Esophagus squamous epithelium (tissue), 5 donors: ENCODE results near the gene AKT2. TPM values are rescaled to one million over a fixed set of nuclear protein-coding genes. Genes with fewer than 3 reads are reported as not detected.

Source experiments
- DNase-seq: peaks from one replicate; lab custom pipeline; 2025; lab: John Stamatoyannopoulos, UW
- H3K27ac ChIP-seq, 4 donors: fragments of 200-600 bp; sonication (generic); one replicate each; pipeline ENCODE4 v1.5.1; 2016 to 2019; ENCODE audit warnings: mild to moderate bottlenecking in 1 of 4
- H3K27me3 ChIP-seq, 4 donors: fragments of 200-600 bp; sonication (generic); 1 replicate in 3 of 4; 2 replicates in 1 of 4; pipeline versions ENCODE4 v1.5.1 to v1.6.0; 2017 to 2021; ENCODE audit warnings: antibody characterized with exemption in 1 of 4
- H3K36me3 ChIP-seq, 3 donors: fragments of 200-600 bp; sonication (generic); one replicate each; pipeline ENCODE4 v1.5.1; 2016 to 2019
- H3K4me1 ChIP-seq, 3 donors: fragments of 200-600 bp; sonication (generic); one replicate each; pipeline ENCODE4 v1.5.1; 2017 to 2019
- H3K4me3 ChIP-seq, 4 donors: fragments of 200-600 bp; sonication (generic); 1 replicate in 3 of 4; 2 replicates in 1 of 4; pipeline ENCODE4 v1.5.1; 2016 to 2019; ENCODE audit warnings: mild to moderate bottlenecking in 2 of 4, moderate library complexity in 1 of 4
- H3K9me3 ChIP-seq, 3 donors: fragments of 200-600 bp; sonication (generic); one replicate each; pipeline ENCODE4 v1.5.1; 2016 to 2019
- CTCF ChIP-seq, 6 experiments: fragments of 450-650 bp in 4 of 6; fragments of 200-600 bp in 2 of 6; sonication (generic) in 2 of 6; IDR thresholded peaks; one replicate each; pipeline ENCODE4 v1.5.1; 2016 to 2019; ENCODE audit warnings: antibody characterized with exemption in 6 of 6, mild to moderate bottlenecking in 4 of 6, moderate library complexity in 4 of 6
- POLR2A ChIP-seq, 4 donors: fragments of 450-650 bp; IDR thresholded peaks; one replicate each; pipeline ENCODE4 v1.6.1; 2017; ENCODE audit warnings: antibody characterized with exemption in 4 of 4, mild to moderate bottlenecking in 4 of 4, moderate library complexity in 3 of 4
- WGBS, 2 donors: methylation state at CpG; one replicate each; pipeline ENCODE4 v1.1.5; 2018; 5-methylcytosine and 5-hydroxymethylcytosine counted together
- intact Hi-C: fragments of 100-400 bp; cut with DNase I; formaldehyde crosslinking; loops from one replicate; pipeline ENCODE4 v1.15.0; 2022
- total RNA-seq, 4 donors: library from RNA; depleted of rRNA; stranded (reverse); fragments of >200 nt; gene quantifications; one replicate each; pipeline ENCODE4 v1.1.0, GENCODE V29; 2016
- donor health status: DM: yes; HTN: yes; CAD: no.

The AKT2 gene
- total RNA-seq, 4 donors from 2014 or later, result 59.0 to 84.7 (median 69.0) TPM

- intact Hi-C loops, result no loop called here
- Histone ChIP-seq H3K4me3 (no peak overlapping the region), H3K9me3 (no peaks in the 10 kb centered on the region), H3K27ac (peak overlapping the region in 1 of 4 donors; percentile 46), H3K27me3 (no peaks in the 10 kb centered on the region), H3K36me3 (no peaks in the 10 kb centered on the region), H3K4me1 (peaks cover 0 to 43% (median 13%) of the 10 kb centered on the region in 3 donors)
- no peak for TF ChIP-seq CTCF (IDR thresholded peaks at IDR 0.05)
- no peak for TF ChIP-seq POLR2A (IDR thresholded peaks at IDR 0.05)
- WGBS, 2 donors, result 86 to 93% methylated on average over 2 of the region's 2 CpGs
- no peak for DNase-seq
Observed at GRCh38 chr19:40303765-40304164, 18.6 kb upstream of the AKT2 start.

- Histone ChIP-seq H3K4me1 (peaks cover 0 to 43% (median 13%) of the 10 kb centered on the region in 3 donors), H3K27ac (peak overlapping the region; percentile 44 to 79 (median 72)), H3K9me3 (no peaks in the 10 kb centered on the region), H3K4me3 (no peak overlapping the region), H3K27me3 (no peaks in the 10 kb centered on the region), H3K36me3 (no peaks in the 10 kb centered on the region)
- intact Hi-C loops, result no loop called here
- WGBS, 2 donors, result 41 to 66% methylated on average over 6 of the region's 6 CpGs
- DNase-seq, result no peak
- no peak for TF ChIP-seq POLR2A (IDR thresholded peaks at IDR 0.05)
- TF ChIP-seq CTCF (IDR thresholded peaks at IDR 0.05), result no peak
Observed at GRCh38 chr19:40302224-40303011, 17.3 kb upstream of the AKT2 start.

- Histone ChIP-seq H3K27ac (no peak overlapping the region), H3K4me1 (peaks cover 0 to 42% (median 13%) of the 10 kb centered on the region in 3 donors), H3K9me3 (no peaks in the 10 kb centered on the region), H3K4me3 (no peak overlapping the region), H3K36me3 (no peaks in the 10 kb centered on the region), H3K27me3 (no peaks in the 10 kb centered on the region)
- no peak for DNase-seq
- 89% methylated on average over 4 of the region's 4 CpGs for WGBS, 2 donors
- intact Hi-C loops, result no loop called here
- no peak for TF ChIP-seq POLR2A (IDR thresholded peaks at IDR 0.05)
- TF ChIP-seq CTCF (IDR thresholded peaks at IDR 0.05), result no peak
Observed at GRCh38 chr19:40300668-40301067, 15.5 kb upstream of the AKT2 start.

- Histone ChIP-seq H3K27ac (no peak overlapping the region), H3K4me3 (no peak overlapping the region), H3K9me3 (no peaks in the 10 kb centered on the region), H3K4me1 (peaks cover 0 to 20% (median 7%) of the 10 kb centered on the region in 3 donors), H3K36me3 (no peaks in the 10 kb centered on the region), H3K27me3 (no peaks in the 10 kb centered on the region)
- intact Hi-C loops, result no loop called here
- no peak for DNase-seq
- no peak for TF ChIP-seq POLR2A (IDR thresholded peaks at IDR 0.05)
- TF ChIP-seq CTCF (IDR thresholded peaks at IDR 0.05), result no peak
- 51 to 58% methylated on average over 3 of the region's 3 CpGs for WGBS, 2 donors
Observed at GRCh38 chr19:40298026-40298425, 12.9 kb upstream of the AKT2 start.

GRCh38 chr19:40294560-40294959, 9.4 kb upstream of the AKT2 start:
- TF ChIP-seq CTCF (IDR thresholded peaks at IDR 0.05) (no peak), POLR2A (IDR thresholded peaks at IDR 0.05) (no peak)
- H3K27ac ChIP-seq, result no peak overlapping the region
- no peaks in the 10 kb centered on the region for H3K27me3 ChIP-seq
- no peaks in the 10 kb centered on the region for H3K36me3 ChIP-seq
- WGBS, 2 donors, result 86 to 91% methylated on average over 4 to 6 of the region's 6 CpGs
- DNase-seq, result no peak
- H3K4me3 ChIP-seq, result no peak overlapping the region
- no peaks in the 10 kb centered on the region for H3K4me1 ChIP-seq
- intact Hi-C loops, result no loop called here
- H3K9me3 ChIP-seq, result no peaks in the 10 kb centered on the region
